Stimulated activated CD4-positive, alpha-beta T cell treated with anti-CD3 and anti-CD28 coated beads, TNF-alpha, amount 100 ng/mL, for 48 hours (primary cell): ENCODE results near the gene CXCR2.
"Not testable (repeated sequence)": the region's sequence is repeated elsewhere in the genome, so short reads cannot be mapped to it uniquely, and the experiment has no call there.

Experiments
- DNase-seq, 3 donors: peaks; one replicate each; pipeline ENCODE4 v3.0.0-alpha.2; 2020; ENCODE audit warnings: low read depth in 3 of 3

CXCR2 gene

GRCh38 chr2:218130377-218130776 is 4.5 kb downstream of the CXCR2 start:
- DNase-seq, result no peak

DNA sequence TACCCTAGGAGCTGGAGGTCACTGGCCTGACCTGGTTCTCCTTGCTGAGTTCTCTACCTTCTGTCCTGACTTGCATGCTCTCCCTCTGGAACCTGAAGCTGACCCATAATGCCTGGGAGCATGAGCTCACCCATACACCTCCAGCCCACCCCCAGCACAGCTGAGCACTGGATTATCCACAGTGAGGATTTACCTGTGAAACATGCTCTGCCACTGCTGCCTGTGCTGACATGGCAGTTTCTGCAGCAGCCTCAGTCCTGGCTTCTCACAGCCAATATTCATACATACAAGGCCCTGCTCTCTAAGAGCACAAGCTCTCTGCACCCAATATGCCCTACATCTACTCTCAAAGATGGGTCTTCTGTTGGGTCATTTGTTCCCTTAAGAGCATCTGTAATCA is 5.0 kb downstream of the CXCR2 start:
- no peak for DNase-seq

DNA sequence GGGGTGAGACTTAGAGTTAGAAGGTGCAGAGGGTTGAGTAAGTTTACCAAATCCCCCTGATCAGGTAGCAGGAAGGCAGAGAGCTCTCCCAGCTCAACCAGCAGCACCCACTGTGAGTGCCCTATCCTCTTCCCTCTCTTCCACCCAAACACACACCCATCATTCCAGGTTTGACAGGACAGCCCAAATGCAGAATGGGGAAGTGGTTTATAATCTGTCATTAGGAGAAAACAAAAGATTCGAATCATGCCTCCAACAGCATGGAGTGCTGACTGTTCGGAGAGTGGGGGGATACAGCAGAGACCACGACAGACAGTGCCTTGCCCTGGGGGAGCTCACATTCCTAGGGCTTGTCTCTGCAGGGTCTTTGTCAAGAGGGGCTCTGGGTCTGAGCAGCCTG is 11.7 kb downstream of the CXCR2 start:
- DNase-seq, result no peak

GRCh38 chr2:218138047-218138446 is 12.2 kb downstream of the CXCR2 start:
- DNase-seq, result no peak

DNA sequence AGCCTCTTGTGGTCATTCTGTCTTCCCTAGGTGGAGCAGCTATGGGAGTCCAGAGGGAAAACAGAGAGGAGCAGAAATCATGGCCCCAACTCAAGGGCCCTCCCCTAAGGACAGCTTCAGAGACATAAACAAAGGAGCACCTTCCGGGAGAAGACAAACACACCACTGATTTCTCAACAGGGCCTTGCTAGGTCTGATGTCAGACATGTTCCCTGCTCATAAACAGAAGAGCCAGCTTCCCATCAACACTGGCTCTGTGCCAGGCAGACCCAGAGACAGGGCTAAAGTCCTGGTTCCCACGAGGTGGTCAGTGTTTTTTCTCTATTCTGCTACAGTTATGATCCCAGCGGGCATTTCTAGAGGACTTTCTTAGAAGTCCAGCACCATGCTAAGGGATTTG is 19.3 kb downstream of the CXCR2 start:
- DNase-seq, result no peak

GRCh38 chr2:218146056-218146455 is 20.2 kb downstream of the CXCR2 start:
- no peak for DNase-seq

DNA sequence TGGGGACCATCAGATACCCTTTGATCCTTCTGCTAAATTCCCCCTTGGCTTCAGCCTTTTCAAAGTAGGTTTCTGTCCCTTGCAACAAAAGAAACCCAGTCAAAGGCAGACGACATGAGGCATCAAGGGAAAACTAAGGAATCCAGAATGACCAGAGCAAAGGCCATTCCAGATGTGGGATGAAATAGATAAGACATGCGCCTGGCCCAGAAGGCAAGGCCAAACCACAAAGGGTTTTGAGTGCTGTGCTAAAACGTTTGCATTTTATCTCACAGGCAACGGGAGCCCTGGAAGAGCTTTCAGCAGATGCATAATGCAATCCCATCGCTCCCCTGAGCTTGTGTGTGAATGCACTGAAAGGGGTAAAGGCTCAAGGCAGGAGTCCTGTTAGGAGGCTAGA is 23.3 kb downstream of the CXCR2 start:
- DNase-seq, result no peak

- no peak for DNase-seq
These were observed 24.1 kb downstream of the CXCR2 start for GRCh38 chr2:218149848-218150440.

GRCh38 chr2:218152172-218152571 is 26.3 kb downstream of the CXCR2 start:
- no peak for DNase-seq

GRCh38 chr2:218152777-218153176 is 26.9 kb downstream of the CXCR2 start:
- DNase-seq, result no peak

- DNase-seq, result no peak
These were observed 30.2 kb downstream of the CXCR2 start for GRCh38 chr2:218155953-218156479.

GRCh38 chr2:218161644-218162043 is 35.8 kb downstream of the CXCR2 start:
- no peak for DNase-seq

DNA sequence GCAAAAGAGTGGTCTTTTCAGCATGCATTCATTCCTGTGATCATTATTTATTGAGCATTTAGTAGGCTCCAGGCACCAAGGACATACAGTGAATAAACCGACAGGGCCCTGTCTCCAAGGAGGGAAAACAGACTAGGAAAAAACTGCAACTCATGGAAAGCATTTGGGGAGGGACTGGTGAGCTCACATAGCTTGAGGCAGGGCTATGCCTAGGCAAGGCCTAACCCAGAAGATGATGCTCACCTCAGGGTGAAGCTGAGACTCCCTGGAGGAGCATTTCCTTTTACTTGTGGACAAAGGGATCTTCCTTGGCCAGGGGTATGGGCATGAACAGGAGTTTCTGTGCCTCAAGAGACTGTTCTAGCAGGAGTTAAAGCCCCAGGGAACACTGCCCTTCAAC is 37.0 kb downstream of the CXCR2 start:
- DNase-seq, result no peak

DNA sequence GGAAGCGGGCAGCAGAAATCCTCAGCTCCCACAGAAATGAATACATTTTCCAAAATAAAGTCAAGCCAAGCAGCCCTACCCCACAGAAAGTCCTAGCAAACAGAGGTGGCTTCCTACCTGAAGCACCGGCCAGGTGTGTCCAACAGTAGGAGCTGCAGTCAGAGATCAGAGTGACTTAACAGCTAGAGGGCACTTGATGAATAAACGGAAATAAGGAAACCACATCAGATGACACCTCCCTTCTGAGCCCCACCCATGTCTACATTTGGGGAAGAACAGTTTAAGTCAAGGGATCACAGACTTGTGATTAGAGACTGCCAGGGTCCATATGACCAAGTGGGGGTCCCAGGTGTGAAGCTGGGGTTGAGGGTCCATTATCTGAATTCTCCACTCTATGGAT is 41.0 kb downstream of the CXCR2 start, which contains the start of gene CXCR1:
Gene CXCR1 (minus strand): TSS at position 172 of the 400 bp plus-strand sequence. CDS start 1,751 bp downstream, outside the sequence.
- no peak for DNase-seq

- DNase-seq, result no peak
These were observed 42.2 kb downstream of the CXCR2 start for GRCh38 chr2:218168016-218168415.

- peak; percentile 36 to 68 (median 43) for DNase-seq
These were observed 43.0 kb downstream of the CXCR2 start for GRCh38 chr2:218168635-218169462.

DNA sequence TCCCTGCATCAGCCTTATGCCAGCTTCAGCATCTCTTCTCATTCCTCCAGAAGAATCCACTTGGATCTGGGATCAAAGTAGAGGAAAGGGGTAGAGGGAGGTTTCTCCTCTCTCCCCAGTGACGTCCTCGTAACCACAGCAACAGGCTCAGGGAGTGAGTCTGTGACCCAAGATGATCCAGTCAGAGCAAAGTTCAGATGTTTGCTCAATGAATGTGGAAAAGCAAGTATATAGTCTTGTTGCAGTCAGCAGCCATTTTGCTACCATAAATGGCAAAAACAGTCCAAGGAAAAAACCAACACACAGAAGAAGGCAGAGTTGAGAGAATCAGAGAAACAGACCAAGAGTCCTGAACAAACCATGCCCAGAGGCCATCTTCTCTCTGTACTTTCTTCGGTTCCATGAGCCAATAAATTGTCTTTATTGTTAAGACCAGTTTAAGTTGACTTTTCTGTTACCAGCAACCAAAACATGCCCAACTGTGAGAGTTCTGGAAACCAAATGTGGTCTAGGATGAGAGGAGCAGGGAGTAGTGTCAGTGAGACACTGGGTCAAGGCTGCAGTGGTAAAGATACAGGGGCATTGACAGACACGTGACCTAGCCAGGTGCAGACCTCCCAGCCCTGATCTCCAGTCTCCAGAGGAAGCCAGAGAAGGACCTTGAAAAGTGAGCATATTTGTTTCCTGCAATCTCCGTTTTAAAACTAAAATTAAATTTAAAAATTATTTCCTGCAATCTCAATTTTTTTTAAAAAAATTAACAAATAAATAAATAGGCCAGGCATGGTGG is 44.1 kb downstream of the CXCR2 start:
- no peak for DNase-seq

- DNase-seq, result not testable (repeated sequence)
These were observed 45.9 kb downstream of the CXCR2 start for GRCh38 chr2:218171744-218172143.

- DNase-seq, result no peak
These were observed 47.0 kb downstream of the CXCR2 start for GRCh38 chr2:218172845-218173244.

DNA sequence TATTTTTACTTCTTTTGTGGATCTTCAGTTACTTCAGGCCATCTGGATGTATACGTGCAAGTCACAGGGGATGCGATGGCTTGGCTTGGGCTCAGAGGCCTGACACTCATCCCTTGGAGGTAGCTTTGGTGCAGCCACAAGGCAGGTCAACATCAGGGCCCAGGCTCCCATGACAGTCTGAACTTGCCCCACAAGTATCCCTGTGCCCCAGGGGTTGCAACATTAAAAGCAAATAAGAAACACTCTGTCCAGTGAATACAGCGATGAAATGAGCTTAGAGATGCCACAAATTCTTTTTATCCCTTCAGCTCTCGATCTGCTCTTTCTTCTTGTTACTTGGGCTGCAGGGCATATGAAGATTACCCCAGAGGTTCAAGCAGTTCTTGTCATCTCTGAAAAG is 54.0 kb downstream of the CXCR2 start:
- DNase-seq, result no peak

DNA sequence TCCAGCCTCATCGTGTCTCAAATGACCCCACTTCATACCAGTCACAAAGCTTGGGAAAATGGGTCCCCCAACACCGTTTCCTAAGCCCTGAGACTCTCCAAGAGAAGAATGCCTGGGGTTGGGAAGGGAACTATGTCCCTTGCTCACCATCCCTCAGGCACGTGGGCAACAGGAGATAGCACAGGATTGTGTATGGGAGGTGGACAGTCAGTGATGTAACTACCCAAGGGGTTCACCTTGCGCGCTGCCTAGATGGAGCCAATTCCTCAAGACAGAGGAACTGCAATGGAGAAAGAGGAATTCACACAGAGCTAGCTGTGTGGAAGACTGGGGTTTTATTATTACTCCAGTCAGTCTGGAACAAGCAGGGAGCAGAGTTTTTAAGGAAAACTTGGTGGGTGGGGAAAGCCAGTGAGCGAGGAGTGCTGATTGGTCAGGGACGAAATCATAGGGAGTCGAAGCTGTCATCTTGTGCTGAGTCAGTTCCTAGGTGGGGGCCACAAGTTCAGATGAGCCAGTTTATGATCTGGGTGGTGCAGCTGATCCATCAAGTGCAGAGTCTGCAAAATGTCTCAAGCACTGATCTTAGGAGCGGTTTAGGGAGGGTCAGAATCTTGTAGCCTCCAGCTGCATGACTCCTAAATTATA is 54.8 kb downstream of the CXCR2 start:
- no peak for DNase-seq

DNA sequence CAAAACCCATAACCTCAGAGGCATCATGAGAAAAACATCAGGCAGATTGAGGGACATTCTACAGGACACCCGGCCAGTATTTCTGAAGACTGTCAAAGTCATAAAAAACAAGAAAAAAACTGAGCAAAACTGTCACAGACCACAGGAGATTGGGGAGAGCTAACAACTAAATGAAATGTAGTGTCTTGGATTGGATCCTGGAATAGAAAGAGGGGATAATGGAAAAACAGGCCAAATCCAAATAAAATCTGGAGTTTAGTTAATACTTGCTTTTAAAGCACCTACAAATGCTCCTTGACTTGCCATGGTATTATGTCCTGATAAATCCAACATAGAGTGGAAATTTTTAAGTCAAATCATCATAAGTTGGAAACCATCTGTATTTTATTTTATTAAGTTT is 58.5 kb downstream of the CXCR2 start:
- DNase-seq, result no peak
